HG03095 (cell line): ENCODE results near the gene COL24A1.
A peak's percentile ranks its signal among the peaks of the same experiment; 100 is the strongest.
"Not testable (repeated sequence)": the region's sequence is repeated elsewhere in the genome, so short reads cannot be mapped to it uniquely, and the experiment has no call there.

ENCODE experiments used
- ATAC-seq: cut with Tn5 transposase; IDR thresholded peaks from one replicate; pipeline ENCODE4 v1.9.1; 2021; ENCODE audit warnings: moderate library complexity; ENCODE audit not compliant: unreplicated experiment

COL24A1 gene

GRCh38 chr1:85824066-85824840 is 332.3 kb downstream of the COL24A1 start:
- ATAC-seq = no peak

- ATAC-seq = no peak
These were observed 333.9 kb downstream of the COL24A1 start for GRCh38 chr1:85822696-85823095.

GRCh38 chr1:85818371-85818770 is 338.2 kb downstream of the COL24A1 start:
- ATAC-seq = no peak

GRCh38 chr1:85816606-85817005 is 340.0 kb downstream of the COL24A1 start:
- ATAC-seq = no peak

- ATAC-seq = no peak
These were observed 340.7 kb downstream of the COL24A1 start for GRCh38 chr1:85815906-85816305.

GRCh38 chr1:85806236-85806965 is 350.2 kb downstream of the COL24A1 start:
- ATAC-seq = no peak

- no peak for ATAC-seq
These were observed 355.1 kb downstream of the COL24A1 start for GRCh38 chr1:85801520-85801919.

GRCh38 chr1:85799737-85800136 is 356.8 kb downstream of the COL24A1 start:
- no peak for ATAC-seq

- ATAC-seq = no peak
These were observed 358.2 kb downstream of the COL24A1 start for GRCh38 chr1:85798419-85798818.

- not testable (repeated sequence) for ATAC-seq
These were observed 379.6 kb downstream of the COL24A1 start for GRCh38 chr1:85777021-85777420.

- no peak for ATAC-seq
These were observed 393.8 kb downstream of the COL24A1 start for GRCh38 chr1:85762804-85763203.

- ATAC-seq = no peak
These were observed 399.7 kb downstream of the COL24A1 start for GRCh38 chr1:85756864-85757263.

- ATAC-seq = no peak
These were observed 408.5 kb downstream of the COL24A1 start for GRCh38 chr1:85748120-85748519.

GRCh38 chr1:85746777-85747176 is 409.8 kb downstream of the COL24A1 start:
- ATAC-seq = no peak

GRCh38 chr1:85743814-85744213 is 412.8 kb downstream of the COL24A1 start:
- no peak for ATAC-seq

- no peak for ATAC-seq
These were observed 421.6 kb downstream of the COL24A1 start for GRCh38 chr1:85734931-85735330.

GRCh38 chr1:85718678-85719340 is 437.8 kb downstream of the COL24A1 start:
- no peak for ATAC-seq

- not testable (repeated sequence) for ATAC-seq
These were observed 442.0 kb downstream of the COL24A1 start for GRCh38 chr1:85714418-85715114.

GRCh38 chr1:85708829-85709227 is 447.7 kb downstream of the COL24A1 start:
- no peak for ATAC-seq

- ATAC-seq = peak; percentile 85
These were observed 448.4 kb downstream of the COL24A1 start, which contains the start of gene ZNHIT6 for GRCh38 chr1:85707990-85708828. Gene ZNHIT6, minus strand, starts transcription at chr1:85708433. Its CDS starts 149 bp downstream, at chr1:85708284.
